PC-3 (cell line): ENCODE results near the gene REXO1. TPM values are rescaled to one million over a fixed set of nuclear protein-coding genes. Genes with fewer than 3 reads are reported as not detected.

Experiments
- ATAC-seq: fragments of 200-7000 bp; cut with Tn5 transposase; 2 replicates; pipeline ENCODE4 v1.9.1; 2020; ENCODE audit warnings: mild to moderate bottlenecking, moderate library complexity
- BruUV-seq: library from RNA; stranded (reverse); fragments of 400-500 nt; replicated peaks from 2 replicates; lab custom pipeline; 2021; lab: Mats Ljungman, UMichigan
- CTCF ChIA-PET: fragments of 300-600 bp; sonication (Branson Sonifier 250); formaldehyde crosslinking; loops from one replicate; lab custom pipeline; 2022; ENCODE audit warnings: antibody characterized with exemption; lab: Charles Lee
- POLR2A ChIA-PET: fragments of 300-600 bp; sonication (Branson Sonifier 250); formaldehyde crosslinking; loops from one replicate; lab custom pipeline; 2022; ENCODE audit warnings: antibody characterized with exemption; ENCODE audit not compliant: unreplicated experiment; lab: Charles Lee
- DNase-seq: peaks from one replicate; pipeline ENCODE4 v3.0.0-alpha.2; 2015
- H2AFZ ChIP-seq: fragments of 300-600 bp; sonication (generic); 2 replicates; pipeline ENCODE4 v1.6.0; 2016; ENCODE audit warnings: antibody characterized with exemption, low read length
- H3F3A ChIP-seq: fragments of 300-600 bp; sonication (generic); one replicate; pipeline ENCODE4 v1.6.0; 2017; ENCODE audit warnings: antibody characterized with exemption, low read length, control low read depth, mild to moderate bottlenecking; ENCODE audit not compliant: unreplicated experiment
- H3K27ac ChIP-seq: fragments of 300-600 bp; sonication (generic); 2 replicates; pipeline ENCODE4 v1.5.1; 2016; ENCODE audit warnings: mild to moderate bottlenecking, low read length
- H3K27me3 ChIP-seq: fragments of 300-600 bp; sonication (generic); 2 replicates; pipeline ENCODE4 v1.6.1; 2016; ENCODE audit warnings: low read length, mixed read lengths
- H3K36me3 ChIP-seq: fragments of 300-600 bp; sonication (generic); 2 replicates; pipeline ENCODE4 v1.6.1; 2016; ENCODE audit warnings: low read depth, mixed run types, low read length, mixed read lengths
- H3K4me1 ChIP-seq: fragments of 300-600 bp; sonication (generic); 2 replicates; pipeline ENCODE4 v1.5.1; 2016; ENCODE audit warnings: low read length; ENCODE audit not compliant: insufficient read depth
- H3K4me2 ChIP-seq: fragments of 300-600 bp; sonication (generic); 2 replicates; pipeline ENCODE4 v1.6.0; 2016; ENCODE audit warnings: low read length
- H3K4me3 ChIP-seq: fragments of 300-600 bp; sonication (generic); 2 replicates; pipeline ENCODE4 v1.5.1; 2016; ENCODE audit warnings: mild to moderate bottlenecking, low read length, mixed read lengths
- H3K79me2 ChIP-seq: fragments of 300-600 bp; sonication (generic); 2 replicates; pipeline ENCODE4 v1.6.1; 2017; ENCODE audit warnings: low read length, mixed read lengths
- H3K9ac ChIP-seq: fragments of 300-600 bp; sonication (generic); 2 replicates; pipeline ENCODE4 v1.6.0; 2016; ENCODE audit warnings: mild to moderate bottlenecking, low read length
- H3K9me2 ChIP-seq: fragments of 300-600 bp; sonication (generic); replicated peaks from 2 replicates; pipeline ENCODE4 v1.6.1; 2016; ENCODE audit warnings: mixed run types, low read length, mixed read lengths
- H3K9me3 ChIP-seq: fragments of 300-600 bp; sonication (generic); 2 replicates; pipeline ENCODE4 v1.6.1; 2016; ENCODE audit warnings: low read length, mixed read lengths
- H4K20me1 ChIP-seq: fragments of 300-600 bp; sonication (generic); 2 replicates; pipeline ENCODE4 v1.6.1; 2016; ENCODE audit warnings: low read length, mixed read lengths
- EZH2 ChIP-seq: fragments of 300-600 bp; sonication (generic); IDR thresholded peaks from one replicate; pipeline ENCODE4 v1.6.1; 2017; ENCODE audit warnings: antibody characterized with exemption, mild to moderate bottlenecking, low read length; ENCODE audit not compliant: unreplicated experiment
- EZH2phosphoT487 ChIP-seq: fragments of 300-600 bp; sonication (generic); IDR thresholded peaks from 2 replicates; pipeline ENCODE4 v1.6.1; 2018; ENCODE audit warnings: mild to moderate bottlenecking, antibody characterized with exemption, low read length, borderline replicate concordance
- intact Hi-C: fragments of 100-400 bp; cut with micrococcal nuclease; formaldehyde crosslinking; loops from 2 replicates; pipeline ENCODE4 v1.9.0; 2023
- total RNA-seq: library from RNA; depleted of rRNA; stranded (reverse); fragments of >200 nt; gene quantifications from 2 replicates; pipeline ENCODE4 v1.2.3, GENCODE V29; 2014
- TF ChIP-seq, protein P1 (sequence below): fragments of 300-600 bp; sonication (generic); conservative IDR thresholded peaks from 2 replicates; pipeline ENCODE4 v1.5.1; 2017; ENCODE audit warnings: antibody characterized with exemption, low read depth, mild to moderate bottlenecking, low read length

REXO1 gene
- total RNA-seq, 1 experiment from 2014 or later = 21.4 TPM

GRCh38 chr19:1770866-1771576, 77.3 kb downstream of the REXO1 start:
- no TSS peak for BruUV-seq
- H3K27me3 ChIP-seq = no peaks in the 10 kb centered on the region

GRCh38 chr19:1769645-1769985, 78.7 kb downstream of the REXO1 start:
- Histone ChIP-seq H3K27ac (no peak overlapping the region), H3K79me2 (no peaks in the 10 kb centered on the region), H2AFZ (no peak overlapping the region), H3K4me3 (no peak overlapping the region), H3K9me2 (no peaks in the 10 kb centered on the region), H3K36me3 (no peaks in the 10 kb centered on the region), H3K4me1 (peaks cover 19% of the 10 kb centered on the region), H4K20me1 (no peaks in the 10 kb centered on the region), H3K9ac (no peak overlapping the region), H3K4me2 (no peak overlapping the region), H3F3A (no peaks in the 10 kb centered on the region), H3K27me3 (no peaks in the 10 kb centered on the region), H3K9me3 (0 out of 2 replicates have a peak, but pooled peaks cover 4% of the 10 kb centered on the region)
- POLR2A ChIA-PET = no interaction called here
- DNase-seq = no peak
- intact Hi-C loops = no loop called here
- TF ChIP-seq EZH2 (no peak), EZH2phosphoT487 (no peak)
- TF ChIP-seq, protein P1, sequence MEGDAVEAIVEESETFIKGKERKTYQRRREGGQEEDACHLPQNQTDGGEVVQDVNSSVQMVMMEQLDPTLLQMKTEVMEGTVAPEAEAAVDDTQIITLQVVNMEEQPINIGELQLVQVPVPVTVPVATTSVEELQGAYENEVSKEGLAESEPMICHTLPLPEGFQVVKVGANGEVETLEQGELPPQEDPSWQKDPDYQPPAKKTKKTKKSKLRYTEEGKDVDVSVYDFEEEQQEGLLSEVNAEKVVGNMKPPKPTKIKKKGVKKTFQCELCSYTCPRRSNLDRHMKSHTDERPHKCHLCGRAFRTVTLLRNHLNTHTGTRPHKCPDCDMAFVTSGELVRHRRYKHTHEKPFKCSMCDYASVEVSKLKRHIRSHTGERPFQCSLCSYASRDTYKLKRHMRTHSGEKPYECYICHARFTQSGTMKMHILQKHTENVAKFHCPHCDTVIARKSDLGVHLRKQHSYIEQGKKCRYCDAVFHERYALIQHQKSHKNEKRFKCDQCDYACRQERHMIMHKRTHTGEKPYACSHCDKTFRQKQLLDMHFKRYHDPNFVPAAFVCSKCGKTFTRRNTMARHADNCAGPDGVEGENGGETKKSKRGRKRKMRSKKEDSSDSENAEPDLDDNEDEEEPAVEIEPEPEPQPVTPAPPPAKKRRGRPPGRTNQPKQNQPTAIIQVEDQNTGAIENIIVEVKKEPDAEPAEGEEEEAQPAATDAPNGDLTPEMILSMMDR = no peak
- ATAC-seq = no peak
- BruUV-seq = no TSS peak
- CTCF ChIA-PET = no interaction called here

More at GRCh38 chr19:1770866-1771576, 77.3 kb downstream of the REXO1 start:
- H3K4me2 ChIP-seq = no peak overlapping the region
- no peaks in the 10 kb centered on the region for H3K79me2 ChIP-seq
- peaks cover 19% of the 10 kb centered on the region for H3K4me1 ChIP-seq
- 0 out of 2 replicates have a peak, but pooled peaks cover 4% of the 10 kb centered on the region for H3K9me3 ChIP-seq
- H3K27ac ChIP-seq = no peak overlapping the region
- H3K9ac ChIP-seq = no peak overlapping the region
- H3K36me3 ChIP-seq = no peaks in the 10 kb centered on the region
- no peak for TF ChIP-seq EZH2phosphoT487
- TF ChIP-seq, protein P1 = no peak
- H3K4me3 ChIP-seq = no peak overlapping the region
- no peak for DNase-seq
- no peak for ATAC-seq
- H3F3A ChIP-seq = no peaks in the 10 kb centered on the region
- no peak overlapping the region for H2AFZ ChIP-seq
- no peaks in the 10 kb centered on the region for H4K20me1 ChIP-seq
- POLR2A ChIA-PET = no interaction called here
- H3K9me2 ChIP-seq = no peaks in the 10 kb centered on the region
- CTCF ChIA-PET = no interaction called here
- intact Hi-C loops = loop anchor here (5.0 kb wide), 1 partner anchor 99 kb away; no protein-coding TSS in a partner anchor
